ENCODE measurements around the gene ACADVL.

The ACADVL gene

GRCh38 chr17:7226721-7227710, 7.3 kb downstream of the ACADVL start:
- H3K4me2 ChIP-seq (ENCODE audit: low read length) = no peak overlapping the region
- H3K9ac ChIP-seq (ENCODE audit: low read length) = no peak overlapping the region
- H4K91ac ChIP-seq (ENCODE audit: low read depth, low read length) = no peak overlapping the region
- H2BK12ac ChIP-seq (ENCODE audit: low read length) = no peak overlapping the region
- DNase-seq = no peak
- no peak overlapping the region for H2AK5ac ChIP-seq (ENCODE audit: low read length)
- H3K4ac ChIP-seq (ENCODE audit: low read depth, low read length) = no peak overlapping the region
- peaks cover 2% of the 10 kb centered on the region for H3K79me2 ChIP-seq (ENCODE audit: control insufficient read depth, insufficient read depth, low read length, poor library complexity)
- no peak overlapping the region for H3K4me3 ChIP-seq (ENCODE audit: low read depth, low read length)
- no peak overlapping the region for H4K8ac ChIP-seq (ENCODE audit: low read depth, low read length)
- H3K9me3 ChIP-seq (ENCODE audit: insufficient read depth, low read depth, low read length) = no peaks in the 10 kb centered on the region
- H2BK120ac ChIP-seq (ENCODE audit: insufficient read depth, low read length, poor library complexity) = no peak overlapping the region
- no peak overlapping the region for H3K14ac ChIP-seq (ENCODE audit: low read length)
- H4K12ac ChIP-seq (ENCODE audit: low read depth, low read length) = no peak overlapping the region
- peaks cover 82 to 86% of the 10 kb centered on the region in 2 experiments for H3K36me3 ChIP-seq (ENCODE audit: control insufficient read depth in 1 of 2, insufficient read depth in 2 of 2, low read length in 2 of 2)
- no peak overlapping the region for H2AFZ ChIP-seq (ENCODE audit: insufficient read depth, low read length, poor library complexity)
- no peak overlapping the region for H2BK5ac ChIP-seq (ENCODE audit: low read depth, low read length, poor library complexity)
- H3K4me1 ChIP-seq (ENCODE audit: control insufficient read depth in 1 of 2, insufficient read depth in 2 of 2, low read length in 2 of 2) = peaks cover 12 to 18% of the 10 kb centered on the region in 2 experiments
- WGBS (ENCODE audit: extremely low coverage, insufficient coverage, insufficient read length) = no CpG with 5 or more reads among the region's 31 CpGs
- H3K18ac ChIP-seq (ENCODE audit: low read length) = no peak overlapping the region
- H3K79me1 ChIP-seq (ENCODE audit: low read length) = no peaks in the 10 kb centered on the region
- no peak overlapping the region for H3K27ac ChIP-seq (ENCODE audit: low read depth, low read length)
- H3K23ac ChIP-seq (ENCODE audit: low read length) = no peak overlapping the region
- H3K27me3 ChIP-seq (ENCODE audit: insufficient read depth, low read length) = no peaks in the 10 kb centered on the region

GRCh38 chr17:7228920-7229319, 9.2 kb downstream of the ACADVL start:
- DNase-seq = peak; percentile 49 to 57
- H3K4me2 ChIP-seq (ENCODE audit: low read length) = no peak overlapping the region
- H4K8ac ChIP-seq (ENCODE audit: low read depth, low read length) = no peak overlapping the region
- H2BK120ac ChIP-seq (ENCODE audit: insufficient read depth, low read length, poor library complexity) = no peak overlapping the region
- no CpG with 5 or more reads among the region's 14 CpGs for WGBS (ENCODE audit: extremely low coverage, insufficient coverage, insufficient read length)
- no peak overlapping the region for H4K12ac ChIP-seq (ENCODE audit: low read depth, low read length)
- H3K27ac ChIP-seq (ENCODE audit: low read depth, low read length) = no peak overlapping the region
- H3K4me1 ChIP-seq (ENCODE audit: control insufficient read depth in 1 of 2, insufficient read depth in 2 of 2, low read length in 2 of 2) = peaks cover 2 to 6% of the 10 kb centered on the region in 2 experiments
- no peak overlapping the region for H2BK5ac ChIP-seq (ENCODE audit: low read depth, low read length, poor library complexity)
- H4K91ac ChIP-seq (ENCODE audit: low read depth, low read length) = no peak overlapping the region
- H3K23ac ChIP-seq (ENCODE audit: low read length) = no peak overlapping the region
- H2AK5ac ChIP-seq (ENCODE audit: low read length) = no peak overlapping the region
- H3K14ac ChIP-seq (ENCODE audit: low read length) = no peak overlapping the region
- H3K79me1 ChIP-seq (ENCODE audit: low read length) = peaks cover 4% of the 10 kb centered on the region
- H3K27me3 ChIP-seq (ENCODE audit: insufficient read depth, low read length) = no peaks in the 10 kb centered on the region
- no peak overlapping the region for H2BK12ac ChIP-seq (ENCODE audit: low read length)
- no peaks in the 10 kb centered on the region for H3K9me3 ChIP-seq (ENCODE audit: insufficient read depth, low read depth, low read length)
- no peak overlapping the region for H3K4me3 ChIP-seq (ENCODE audit: low read depth, low read length)
- H3K9ac ChIP-seq (ENCODE audit: low read length) = no peak overlapping the region
- peaks cover 10% of the 10 kb centered on the region for H3K79me2 ChIP-seq (ENCODE audit: control insufficient read depth, insufficient read depth, low read length, poor library complexity)
- H3K4ac ChIP-seq (ENCODE audit: low read depth, low read length) = no peak overlapping the region
- H2AFZ ChIP-seq (ENCODE audit: insufficient read depth, low read length, poor library complexity) = no peak overlapping the region
- no peak overlapping the region for H3K18ac ChIP-seq (ENCODE audit: low read length)
- peaks cover 63 to 67% of the 10 kb centered on the region in 2 experiments for H3K36me3 ChIP-seq (ENCODE audit: control insufficient read depth in 1 of 2, insufficient read depth in 2 of 2, low read length in 2 of 2)

GRCh38 chr17:7229504-7229903, 9.8 kb downstream of the ACADVL start:
- no peak overlapping the region for H3K9ac ChIP-seq (ENCODE audit: low read length)
- H3K4me3 ChIP-seq (ENCODE audit: low read depth, low read length) = no peak overlapping the region
- H2BK12ac ChIP-seq (ENCODE audit: low read length) = no peak overlapping the region
- no peak overlapping the region for H4K12ac ChIP-seq (ENCODE audit: low read depth, low read length)
- no peak overlapping the region for H3K4ac ChIP-seq (ENCODE audit: low read depth, low read length)
- DNase-seq = no peak
- peaks cover 10% of the 10 kb centered on the region for H3K79me1 ChIP-seq (ENCODE audit: low read length)
- H3K18ac ChIP-seq (ENCODE audit: low read length) = no peak overlapping the region
- no peak overlapping the region for H3K23ac ChIP-seq (ENCODE audit: low read length)
- no peak overlapping the region for H2AK5ac ChIP-seq (ENCODE audit: low read length)
- H2AFZ ChIP-seq (ENCODE audit: insufficient read depth, low read length, poor library complexity) = no peak overlapping the region
- peaks cover 58 to 62% of the 10 kb centered on the region in 2 experiments for H3K36me3 ChIP-seq (ENCODE audit: control insufficient read depth in 1 of 2, insufficient read depth in 2 of 2, low read length in 2 of 2)
- no peak overlapping the region for H2BK120ac ChIP-seq (ENCODE audit: insufficient read depth, low read length, poor library complexity)
- no CpG with 5 or more reads among the region's 19 CpGs for WGBS (ENCODE audit: extremely low coverage, insufficient coverage, insufficient read length)
- no peaks in the 10 kb centered on the region for H3K27me3 ChIP-seq (ENCODE audit: insufficient read depth, low read length)
- peaks cover 14% of the 10 kb centered on the region for H3K79me2 ChIP-seq (ENCODE audit: control insufficient read depth, insufficient read depth, low read length, poor library complexity)
- H2BK5ac ChIP-seq (ENCODE audit: low read depth, low read length, poor library complexity) = no peak overlapping the region
- H3K4me1 ChIP-seq (ENCODE audit: control insufficient read depth in 1 of 2, insufficient read depth in 2 of 2, low read length in 2 of 2) = peaks cover 2 to 7% of the 10 kb centered on the region in 2 experiments
- no peak overlapping the region for H4K8ac ChIP-seq (ENCODE audit: low read depth, low read length)
- no peak overlapping the region for H3K4me2 ChIP-seq (ENCODE audit: low read length)
- no peak overlapping the region for H3K14ac ChIP-seq (ENCODE audit: low read length)
- H3K27ac ChIP-seq (ENCODE audit: low read depth, low read length) = no peak overlapping the region
- no peaks in the 10 kb centered on the region for H3K9me3 ChIP-seq (ENCODE audit: insufficient read depth, low read depth, low read length)
- no peak overlapping the region for H4K91ac ChIP-seq (ENCODE audit: low read depth, low read length)

GRCh38 chr17:7232114-7232513, 12.4 kb downstream of the ACADVL start:
- WGBS (ENCODE audit: extremely low coverage, insufficient coverage, insufficient read length) = no CpG with 5 or more reads among the region's 5 CpGs

More at GRCh38 chr17:7232114-7232513, 12.4 kb downstream of the ACADVL start:
- no peak for DNase-seq
- Histone ChIP-seq H4K12ac (ENCODE audit: low read depth, low read length) (no peak overlapping the region), H3K18ac (ENCODE audit: low read length) (no peak overlapping the region), H2AK5ac (ENCODE audit: low read length) (no peak overlapping the region), H3K14ac (ENCODE audit: low read length) (no peak overlapping the region), H3K23ac (ENCODE audit: low read length) (no peak overlapping the region), H3K36me3 (ENCODE audit: control insufficient read depth in 1 of 2, insufficient read depth in 2 of 2, low read length in 2 of 2) (peaks cover 57 to 62% of the 10 kb centered on the region in 2 experiments), H2BK12ac (ENCODE audit: low read length) (no peak overlapping the region), H3K79me2 (ENCODE audit: control insufficient read depth, insufficient read depth, low read length, poor library complexity) (peaks cover 18% of the 10 kb centered on the region), H3K27ac (ENCODE audit: low read depth, low read length) (no peak overlapping the region), H4K8ac (ENCODE audit: low read depth, low read length) (no peak overlapping the region), H3K4me3 (ENCODE audit: low read depth, low read length) (no peak overlapping the region), H3K4me2 (ENCODE audit: low read length) (peak overlapping the region; percentile 34), H3K27me3 (ENCODE audit: insufficient read depth, low read length) (no peaks in the 10 kb centered on the region), H4K91ac (ENCODE audit: low read depth, low read length) (no peak overlapping the region), H2BK120ac (ENCODE audit: insufficient read depth, low read length, poor library complexity) (no peak overlapping the region), H3K9ac (ENCODE audit: low read length) (no peak overlapping the region), H3K4ac (ENCODE audit: low read depth, low read length) (peak overlapping the region; percentile 85), H3K4me1 (ENCODE audit: control insufficient read depth in 1 of 2, insufficient read depth in 2 of 2, low read length in 2 of 2) (peaks cover 9 to 22% of the 10 kb centered on the region in 2 experiments), H2BK5ac (ENCODE audit: low read depth, low read length, poor library complexity) (no peak overlapping the region), H2AFZ (ENCODE audit: insufficient read depth, low read length, poor library complexity) (no peak overlapping the region), H3K9me3 (ENCODE audit: insufficient read depth, low read depth, low read length) (peaks cover 2% of the 10 kb centered on the region), H3K79me1 (ENCODE audit: low read length) (peaks cover 12% of the 10 kb centered on the region)
